HepG2 (cell line): ENCODE measurements around the gene CHL1. TPM values are rescaled to one million over a fixed set of nuclear protein-coding genes. Genes with fewer than 3 reads are reported as not detected.

Experiments
- CENPBD1 ChIP-seq: sonication (generic); formaldehyde crosslinking; IDR thresholded peaks from 2 replicates; pipeline ENCODE4 v1.8.0; 2022; ENCODE audit warnings: missing genetic modification reagents, low read depth, mild to moderate bottlenecking, borderline replicate concordance
- CHD4 ChIP-seq: fragments of 200-600 bp; sonication (generic); IDR thresholded peaks from 2 replicates; pipeline ENCODE4 v1.7.0; 2017; ENCODE audit warnings: mild to moderate bottlenecking, low read length, borderline replicate concordance
- CREB1 ChIP-seq, 2 experiments: fragments of 450-650 bp in 1 of 2; IDR thresholded peaks; 2 replicates each; pipeline ENCODE4 v1.6.1; 2016 to 2017; ENCODE audit warnings: control low read depth in 1 of 2, mild to moderate bottlenecking in 1 of 2, missing compliant biosample characterization in 1 of 2, missing genetic modification characterization in 1 of 2
- MED1 ChIP-seq: sonication (generic); formaldehyde crosslinking; IDR thresholded peaks from 2 replicates; pipeline ENCODE4 v1.4.0; 2020; ENCODE audit warnings: missing genetic modification reagents
- U2AF2 ChIP-seq: fragments of 200-400 bp; formaldehyde crosslinking; IDR thresholded peaks from 2 replicates; pipeline ENCODE4 v1.6.1; 2017; ENCODE audit warnings: low read depth, mild to moderate bottlenecking, low read length
- USF2 ChIP-seq, 2 experiments: sonication (generic) in 1 of 2; formaldehyde crosslinking in 1 of 2; IDR thresholded peaks; 2 replicates each; pipeline versions ENCODE4 v1.5.1 to v1.6.1; 2011 to 2020; ENCODE audit warnings: borderline replicate concordance in 1 of 2, low read depth in 1 of 2, low read length in 1 of 2, mild to moderate bottlenecking in 1 of 2, missing genetic modification reagents in 1 of 2, moderate library complexity in 1 of 2
- ZBTB26 ChIP-seq: IDR thresholded peaks from 2 replicates; pipeline ENCODE4 v1.6.1; 2016; ENCODE audit warnings: missing compliant biosample characterization, missing genetic modification reagents, borderline replicate concordance
- ZNF18 ChIP-seq: sonication (generic); formaldehyde crosslinking; IDR thresholded peaks from 2 replicates; pipeline ENCODE4 v1.8.0; 2022; ENCODE audit warnings: mild to moderate bottlenecking, missing genetic modification reagents; ENCODE audit not compliant: insufficient replicate concordance
- ZNF724P ChIP-seq: sonication (generic); formaldehyde crosslinking; IDR thresholded peaks from 2 replicates; pipeline ENCODE4 v1.8.0; 2022; ENCODE audit warnings: missing genetic modification reagents, borderline replicate concordance
- ZSCAN21 ChIP-seq: sonication (generic); formaldehyde crosslinking; IDR thresholded peaks from 2 replicates; pipeline ENCODE4 v1.8.0; 2022; ENCODE audit warnings: mild to moderate bottlenecking, missing genetic modification reagents, moderate library complexity, borderline replicate concordance
- polyA plus RNA-seq, 8 experiments: library from polyadenylated mRNA; depleted of rRNA in 3 of 8; stranded (reverse) in 7 of 8; unstranded in 1 of 8; fragments of >200 nt; fragmentation: Illumina TruSeq in 4 of 8; extraction: Trizol in 4 of 8; gene quantifications; 2 replicates each; pipeline versions ENCODE4 v1.2.1 to v1.2.3, GENCODE V29; 2011 to 2016; ENCODE audit warnings: low read depth in 4 of 8, missing spikeins in 1 of 8, mixed read lengths in 1 of 8; ENCODE audit not compliant: insufficient read depth in 1 of 8
- total RNA-seq, 5 experiments: library from RNA; depleted of rRNA; stranded (reverse); fragments of >200 nt; fragmentation: Illumina TruSeq; extraction: Trizol; gene quantifications; 2 replicates each; pipeline ENCODE4 v1.2.3, GENCODE V29; 2016; ENCODE audit warnings: low read depth in 1 of 5

The CHL1 gene
- total and polyA plus RNA-seq, 2 of the 13 experiments (the other 11 are each of a cell fraction or from before 2014, with no cell fraction given) = not detected

- TF ChIP-seq ZNF18 (CRISPR knock-in tag) (no peak), U2AF2 (no peak), ZBTB26 (no peak), CREB1 (IDR thresholded peaks at IDR 0.05) (no peak), CREB1 (CRISPR knock-in tag; IDR thresholded peaks at IDR 0.05) (no peak), USF2 (IDR thresholded peaks at IDR 0.05; ENCODE audit: low read depth, low read length) (no peak), USF2 (CRISPR knock-in tag; IDR thresholded peaks at IDR 0.05; ENCODE audit: borderline replicate concordance) (no peak), ZNF724P (CRISPR knock-in tag) (no peak), MED1 (CRISPR knock-in tag) (no peak), CHD4 (no peak), CENPBD1 (CRISPR knock-in tag) (no peak), ZSCAN21 (CRISPR knock-in tag) (no peak)
These were observed 47.5 kb downstream of the CHL1 start (continued) for GRCh38 chr3:244041-244440.
